SK-N-MC (cell line): ENCODE data around the gene SP140L.
"Not testable (repeated sequence)": the region's sequence is repeated elsewhere in the genome, so short reads cannot be mapped to it uniquely, and the experiment has no call there.

Source experiments
- EZH2 ChIP-seq: fragments of 200-600 bp; sonication (generic); IDR thresholded peaks from one replicate; pipeline ENCODE4 v1.6.1; 2017; ENCODE audit warnings: antibody characterized with exemption
- FOXP2 ChIP-seq: optimal IDR thresholded peaks from 2 replicates; pipeline ENCODE3; 2011; ENCODE audit warnings: mild to moderate bottlenecking, moderate library complexity; ENCODE audit not compliant: insufficient read depth; ENCODE audit errors: extremely low read length, control extremely low read depth
- POLR2AphosphoS5 ChIP-seq: IDR thresholded peaks from 2 replicates; pipeline ENCODE4 v1.6.1; 2012; ENCODE audit warnings: mild to moderate bottlenecking, low read depth, low read length, borderline replicate concordance

DNA sequence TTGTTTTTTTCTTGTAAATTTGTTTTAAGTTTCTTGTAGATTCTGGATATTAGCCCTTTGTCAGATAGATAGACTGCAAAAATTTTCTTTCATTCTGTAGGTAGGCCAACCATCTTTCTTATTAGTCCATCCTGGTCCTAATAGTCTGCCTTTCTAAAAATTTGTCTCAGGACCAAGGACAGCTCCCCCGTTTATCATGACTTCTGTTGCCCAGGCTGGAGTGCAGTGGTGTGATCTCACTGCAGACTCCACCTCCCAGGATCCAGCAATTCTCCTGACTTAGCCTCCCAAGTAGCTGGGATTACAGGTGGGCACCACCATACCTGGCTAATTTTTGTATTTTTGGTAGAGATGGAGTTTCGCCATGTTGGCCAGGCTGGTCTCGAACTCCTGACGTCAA is 37.7 kb upstream of the SP140L start:
- TF ChIP-seq POLR2AphosphoS5, EZH2, FOXP2: not testable (repeated sequence)
